GM12873 (cell line): ENCODE data around the gene XXYLT1.

Experiments
- TF ChIP-seq, protein P1 (sequence below): IDR thresholded peaks from 2 replicates; pipeline ENCODE4 v1.5.1; 2012; ENCODE audit warnings: low read depth, mild to moderate bottlenecking, moderate library complexity, low read length, control low read depth; ENCODE audit not compliant: insufficient read depth; ENCODE audit errors: missing control alignments

Gene XXYLT1

GRCh38 chr3:195146131-195146530 is 124.8 kb downstream of the XXYLT1 start:
- TF ChIP-seq, protein P1, sequence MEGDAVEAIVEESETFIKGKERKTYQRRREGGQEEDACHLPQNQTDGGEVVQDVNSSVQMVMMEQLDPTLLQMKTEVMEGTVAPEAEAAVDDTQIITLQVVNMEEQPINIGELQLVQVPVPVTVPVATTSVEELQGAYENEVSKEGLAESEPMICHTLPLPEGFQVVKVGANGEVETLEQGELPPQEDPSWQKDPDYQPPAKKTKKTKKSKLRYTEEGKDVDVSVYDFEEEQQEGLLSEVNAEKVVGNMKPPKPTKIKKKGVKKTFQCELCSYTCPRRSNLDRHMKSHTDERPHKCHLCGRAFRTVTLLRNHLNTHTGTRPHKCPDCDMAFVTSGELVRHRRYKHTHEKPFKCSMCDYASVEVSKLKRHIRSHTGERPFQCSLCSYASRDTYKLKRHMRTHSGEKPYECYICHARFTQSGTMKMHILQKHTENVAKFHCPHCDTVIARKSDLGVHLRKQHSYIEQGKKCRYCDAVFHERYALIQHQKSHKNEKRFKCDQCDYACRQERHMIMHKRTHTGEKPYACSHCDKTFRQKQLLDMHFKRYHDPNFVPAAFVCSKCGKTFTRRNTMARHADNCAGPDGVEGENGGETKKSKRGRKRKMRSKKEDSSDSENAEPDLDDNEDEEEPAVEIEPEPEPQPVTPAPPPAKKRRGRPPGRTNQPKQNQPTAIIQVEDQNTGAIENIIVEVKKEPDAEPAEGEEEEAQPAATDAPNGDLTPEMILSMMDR = no peak

DNA sequence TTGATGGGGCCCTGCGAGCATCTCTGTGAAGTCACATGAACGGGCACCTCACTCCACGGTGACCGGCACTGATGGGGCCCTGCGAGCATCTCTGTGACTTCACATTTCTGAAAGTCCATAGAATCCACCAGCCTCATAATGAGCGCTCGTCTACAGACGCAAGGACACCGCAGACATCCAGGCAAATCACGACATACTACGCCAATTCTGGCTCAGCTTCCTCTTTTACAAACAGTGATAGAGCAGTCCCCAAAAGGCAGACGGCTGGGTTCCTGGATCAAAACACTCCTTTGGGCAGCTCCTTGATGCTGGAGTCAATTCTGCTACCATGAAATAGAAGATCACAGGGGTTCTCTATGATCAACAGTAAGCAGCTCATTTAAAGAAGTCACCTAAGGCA is 125.4 kb downstream of the XXYLT1 start:
- TF ChIP-seq, protein P1 = no peak

GRCh38 chr3:195143221-195143620 is 127.7 kb downstream of the XXYLT1 start:
- TF ChIP-seq, protein P1 = no peak

GRCh38 chr3:195142519-195142918 is 128.4 kb downstream of the XXYLT1 start:
- TF ChIP-seq, protein P1 = no peak

- TF ChIP-seq, protein P1 = no peak
Measured at GRCh38 chr3:195140816-195141793, 129.9 kb downstream of the XXYLT1 start.

- TF ChIP-seq, protein P1 = no peak
Measured at GRCh38 chr3:195140410-195140809, 130.5 kb downstream of the XXYLT1 start.

DNA sequence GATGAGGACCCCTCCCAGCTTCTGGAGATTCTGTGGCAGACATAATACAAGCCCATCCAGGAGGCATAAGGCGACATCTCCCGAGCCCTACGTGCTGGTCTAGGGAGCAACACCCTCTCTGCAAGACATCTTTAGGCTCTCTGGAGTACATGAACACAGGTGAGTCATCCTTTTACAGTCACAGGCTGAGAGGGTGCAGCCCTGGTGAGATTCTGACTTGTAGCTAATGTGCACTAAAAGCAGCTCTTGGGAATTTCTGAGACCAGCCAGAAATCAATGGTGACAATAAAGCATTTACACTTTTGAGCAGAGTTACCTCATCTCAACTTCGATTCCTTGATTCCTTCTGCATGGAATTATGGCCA is 131.1 kb downstream of the XXYLT1 start:
- TF ChIP-seq, protein P1 = no peak
